ENCODE measurements around the gene WNT3A.

WNT3A gene

GRCh38 chr1:228088586-228089498 is 82.0 kb downstream of the WNT3A start:
- no peak for FAIRE-seq

DNA sequence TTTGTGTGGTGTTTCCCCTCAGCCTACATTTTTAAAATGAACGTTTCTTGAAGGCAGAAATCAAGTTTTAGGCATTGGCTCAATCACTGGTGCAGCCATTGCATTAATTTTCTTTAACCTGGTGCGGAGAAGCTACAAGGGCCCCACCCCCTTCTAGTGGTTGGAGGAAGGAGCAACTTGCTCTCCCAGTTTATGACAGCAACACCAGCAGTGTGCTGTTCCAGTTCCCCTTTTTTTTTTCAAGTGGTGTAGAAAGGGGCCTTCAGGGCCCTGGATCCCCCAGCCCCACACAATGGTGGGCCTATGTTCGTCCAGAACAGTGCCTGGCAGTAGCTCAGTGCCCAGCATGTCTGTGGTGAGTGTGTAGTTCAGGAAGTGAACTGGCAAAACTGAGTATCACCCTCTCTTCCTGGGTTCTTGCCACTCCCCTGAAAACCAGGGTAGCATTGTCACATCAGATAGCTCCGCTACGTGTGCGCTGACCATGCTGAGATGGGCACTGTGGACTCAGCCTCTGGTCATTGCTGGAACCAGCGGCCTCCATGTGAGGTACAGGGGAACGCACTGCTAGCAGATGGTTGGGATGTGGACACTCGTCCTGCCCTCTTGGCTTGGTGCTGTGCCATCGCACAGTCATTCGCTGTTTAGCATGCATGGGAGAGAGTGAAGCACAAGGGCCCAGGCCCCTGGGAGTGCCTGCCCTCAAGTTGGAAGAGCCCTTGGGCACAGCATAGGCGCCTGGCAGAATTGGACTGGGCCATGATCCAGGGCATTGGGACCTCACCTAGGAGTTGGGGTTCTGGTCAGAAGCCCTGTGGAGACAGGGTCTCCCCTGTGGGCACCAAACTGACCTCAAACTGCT is 83.0 kb downstream of the WNT3A start:
- no peak for FAIRE-seq

DNA sequence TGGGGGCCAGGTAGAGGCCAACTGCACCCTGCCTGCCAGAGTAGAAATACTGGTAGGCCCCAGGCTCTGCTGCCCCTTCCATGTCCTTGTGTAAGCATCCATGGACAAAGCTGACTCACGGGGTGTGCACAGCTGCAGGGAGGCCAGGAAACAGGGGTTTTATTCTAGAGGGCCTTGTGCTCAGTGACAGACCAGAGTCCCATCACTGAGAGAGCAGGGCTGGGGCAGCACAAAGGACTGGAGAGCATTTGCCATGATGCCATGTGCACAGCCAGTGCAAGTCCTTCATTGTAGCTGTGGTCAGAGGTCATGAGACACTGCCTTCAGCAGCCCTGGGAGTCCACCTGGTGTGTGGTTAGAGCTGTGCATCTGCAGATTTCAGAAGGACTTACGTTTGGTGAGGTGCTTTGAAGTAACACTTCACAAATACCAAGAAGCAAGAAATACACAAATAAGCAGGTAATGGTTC is 83.8 kb downstream of the WNT3A start:
- FAIRE-seq = no peak

GRCh38 chr1:228091084-228091483 is 84.3 kb downstream of the WNT3A start:
- FAIRE-seq = no peak

DNA sequence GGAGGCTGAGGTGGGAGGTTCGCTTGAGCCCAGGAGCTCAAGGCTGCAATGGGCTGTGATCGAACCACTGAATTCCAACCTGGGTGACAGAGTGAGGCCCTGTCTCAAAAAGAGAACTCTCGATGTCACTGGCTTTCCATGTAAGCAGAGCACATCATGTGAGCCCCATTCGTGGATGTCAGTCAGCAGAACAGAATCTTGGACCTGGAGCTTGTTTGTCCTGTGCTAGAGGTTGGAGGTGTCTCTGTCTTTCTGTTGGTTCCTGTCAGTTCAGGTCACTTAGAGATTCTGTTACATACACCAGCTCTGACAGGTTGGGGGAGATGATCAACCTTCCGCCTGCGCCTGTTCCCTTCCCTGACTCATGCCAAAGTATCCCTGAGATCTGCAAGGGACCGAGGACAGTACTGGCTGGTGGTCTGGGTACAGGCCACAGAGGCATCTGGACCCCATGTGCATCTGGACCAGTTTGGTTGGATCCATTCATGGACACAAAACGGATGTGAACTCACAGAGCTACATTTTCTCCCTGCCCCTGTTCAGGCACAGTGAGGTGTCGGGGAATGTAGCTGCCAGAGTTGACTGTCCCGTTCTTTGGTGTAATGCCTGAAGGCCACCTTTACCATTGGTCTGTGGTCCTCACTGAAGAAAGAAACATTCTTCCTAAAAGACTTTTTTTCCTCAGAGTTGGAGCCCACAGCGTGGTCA is 85.7 kb downstream of the WNT3A start:
- no peak for FAIRE-seq

GRCh38 chr1:228093050-228093906 is 86.5 kb downstream of the WNT3A start:
- FAIRE-seq = no peak

- FAIRE-seq = no peak
These were observed 87.7 kb downstream of the WNT3A start for GRCh38 chr1:228094432-228095016.

GRCh38 chr1:228095161-228095560 is 88.4 kb downstream of the WNT3A start:
- no peak for FAIRE-seq

DNA sequence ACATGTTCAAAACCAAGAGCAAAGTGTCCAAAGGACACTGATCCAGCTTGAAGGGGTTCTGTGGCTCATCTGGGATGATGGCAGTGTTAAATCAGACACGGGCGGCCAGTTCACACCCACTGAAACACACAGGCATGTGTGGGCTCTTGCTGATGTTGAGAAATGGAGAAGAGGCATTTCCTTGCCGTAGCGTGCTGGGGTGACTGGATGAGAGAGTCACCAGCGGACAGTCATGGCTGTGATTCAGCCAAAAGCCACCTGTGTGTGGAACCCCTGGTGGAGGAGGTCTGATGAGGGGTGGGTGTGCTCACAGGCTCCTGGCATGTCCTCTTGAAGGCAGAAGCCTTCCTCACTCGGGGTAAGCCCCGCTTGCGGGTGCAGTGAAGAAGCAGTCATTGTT is 89.1 kb downstream of the WNT3A start:
- no peak for FAIRE-seq

- no peak for FAIRE-seq
These were observed 89.9 kb downstream of the WNT3A start for GRCh38 chr1:228096416-228097332.

DNA sequence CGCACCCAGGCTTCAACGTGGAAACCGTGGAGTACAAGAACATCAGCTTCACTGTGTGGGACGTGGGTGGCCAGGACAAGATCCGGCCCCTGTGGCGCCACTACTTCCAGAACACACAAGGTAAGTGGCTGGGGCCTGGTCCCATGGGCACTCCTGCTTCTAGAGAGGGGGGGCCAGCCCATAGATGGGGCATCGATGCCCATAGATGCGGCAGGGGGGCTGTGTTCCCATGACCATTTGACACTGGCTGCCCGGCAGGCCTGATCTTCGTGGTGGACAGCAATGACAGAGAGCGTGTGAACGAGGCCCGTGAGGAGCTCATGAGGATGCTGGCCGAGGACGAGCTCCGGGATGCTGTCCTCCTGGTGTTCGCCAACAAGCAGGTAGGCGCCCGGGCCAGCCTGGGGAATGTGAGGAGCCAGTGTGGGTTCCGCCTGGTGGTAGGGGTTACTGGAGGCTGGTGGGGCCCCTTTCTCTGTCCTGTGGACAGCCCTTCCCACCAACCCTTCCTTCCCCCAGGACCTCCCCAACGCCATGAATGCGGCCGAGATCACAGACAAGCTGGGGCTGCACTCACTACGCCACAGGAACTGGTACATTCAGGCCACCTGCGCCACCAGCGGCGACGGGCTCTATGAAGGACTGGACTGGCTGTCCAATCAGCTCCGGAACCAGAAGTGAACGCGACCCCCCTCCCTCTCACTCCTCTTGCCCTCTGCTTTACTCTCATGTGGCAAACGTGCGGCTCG is 90.7 kb downstream of the WNT3A start:
- no peak for FAIRE-seq

DNA sequence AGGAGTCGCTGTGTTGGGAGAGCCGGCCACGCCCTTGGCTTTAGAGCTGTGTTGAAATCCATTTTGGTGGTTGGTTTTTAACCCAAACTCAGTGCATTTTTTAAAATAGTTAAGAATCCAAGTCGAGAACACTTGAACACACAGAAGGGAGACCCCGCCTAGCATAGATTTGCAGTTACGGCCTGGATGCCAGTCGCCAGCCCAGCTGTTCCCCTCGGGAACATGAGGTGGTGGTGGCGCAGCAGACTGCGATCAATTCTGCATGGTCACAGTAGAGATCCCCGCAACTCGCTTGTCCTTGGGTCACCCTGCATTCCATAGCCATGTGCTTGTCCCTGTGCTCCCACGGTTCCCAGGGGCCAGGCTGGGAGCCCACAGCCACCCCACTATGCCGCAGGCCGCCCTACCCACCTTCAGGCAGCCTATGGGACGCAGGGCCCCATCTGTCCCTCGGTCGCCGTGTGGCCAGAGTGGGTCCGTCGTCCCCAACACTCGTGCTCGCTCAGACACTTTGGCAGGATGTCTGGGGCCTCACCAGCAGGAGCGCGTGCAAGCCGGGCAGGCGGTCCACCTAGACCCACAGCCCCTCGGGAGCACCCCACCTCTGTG is 91.6 kb downstream of the WNT3A start:
- no peak for FAIRE-seq

DNA sequence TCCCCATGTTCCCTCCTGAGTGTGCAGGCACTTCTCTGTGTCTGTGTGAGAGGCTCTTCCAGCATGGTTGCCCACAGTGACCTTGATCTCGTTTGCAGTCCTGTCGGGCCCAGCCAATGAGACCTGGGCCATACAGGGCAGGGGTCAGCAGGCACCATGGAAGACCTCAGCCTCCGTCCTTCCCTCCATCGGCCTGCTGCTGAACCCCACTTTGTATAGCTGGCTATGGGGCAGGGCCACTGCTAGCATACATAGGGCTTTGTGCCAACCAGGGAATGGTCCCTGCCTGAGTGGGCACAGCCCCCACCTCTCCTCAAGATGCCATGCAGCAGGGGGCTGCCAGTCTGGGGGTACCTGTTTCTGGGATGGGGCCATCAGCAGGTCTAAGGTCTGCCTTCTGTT is 92.5 kb downstream of the WNT3A start:
- FAIRE-seq = no peak

- FAIRE-seq = no peak
These were observed 94.2 kb downstream of the WNT3A start for GRCh38 chr1:228100822-228101613.

DNA sequence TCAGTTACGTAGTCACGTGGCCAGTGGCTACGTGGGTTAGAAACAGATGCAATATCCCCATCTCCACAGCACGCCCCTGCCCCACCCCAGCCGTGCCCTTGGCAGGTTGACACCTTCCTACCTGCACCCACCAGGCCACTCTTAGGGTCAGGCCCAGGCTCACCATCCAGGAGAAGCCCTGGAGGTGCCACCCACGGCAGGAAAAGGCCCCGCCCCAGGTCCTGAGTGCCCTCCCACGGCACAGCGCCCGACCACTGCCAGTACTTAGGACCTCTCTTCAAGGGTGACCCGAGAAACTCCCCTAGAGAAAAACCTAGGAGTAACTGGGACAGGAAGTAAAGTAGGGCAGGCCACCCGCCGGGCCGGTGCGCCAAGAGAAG is 94.8 kb downstream of the WNT3A start:
- no peak for FAIRE-seq

- no peak for FAIRE-seq
These were observed 95.4 kb downstream of the WNT3A start for GRCh38 chr1:228101994-228102790.

- FAIRE-seq = no peak
These were observed 96.2 kb downstream of the WNT3A start, which contains the start of gene C1orf35 for GRCh38 chr1:228102791-228103620. TSS of gene C1orf35 (minus strand) at chr1:228103325. CDS start at chr1:228103227, 98 bp downstream.

All from endometrium (tissue), 2 donors.